ENCODE results near the gene SMARCA4. TPM values are rescaled to one million over a fixed set of nuclear protein-coding genes. Genes with fewer than 3 reads are reported as not detected.

Gene SMARCA4
- total RNA-seq, result 135 TPM

DNA sequence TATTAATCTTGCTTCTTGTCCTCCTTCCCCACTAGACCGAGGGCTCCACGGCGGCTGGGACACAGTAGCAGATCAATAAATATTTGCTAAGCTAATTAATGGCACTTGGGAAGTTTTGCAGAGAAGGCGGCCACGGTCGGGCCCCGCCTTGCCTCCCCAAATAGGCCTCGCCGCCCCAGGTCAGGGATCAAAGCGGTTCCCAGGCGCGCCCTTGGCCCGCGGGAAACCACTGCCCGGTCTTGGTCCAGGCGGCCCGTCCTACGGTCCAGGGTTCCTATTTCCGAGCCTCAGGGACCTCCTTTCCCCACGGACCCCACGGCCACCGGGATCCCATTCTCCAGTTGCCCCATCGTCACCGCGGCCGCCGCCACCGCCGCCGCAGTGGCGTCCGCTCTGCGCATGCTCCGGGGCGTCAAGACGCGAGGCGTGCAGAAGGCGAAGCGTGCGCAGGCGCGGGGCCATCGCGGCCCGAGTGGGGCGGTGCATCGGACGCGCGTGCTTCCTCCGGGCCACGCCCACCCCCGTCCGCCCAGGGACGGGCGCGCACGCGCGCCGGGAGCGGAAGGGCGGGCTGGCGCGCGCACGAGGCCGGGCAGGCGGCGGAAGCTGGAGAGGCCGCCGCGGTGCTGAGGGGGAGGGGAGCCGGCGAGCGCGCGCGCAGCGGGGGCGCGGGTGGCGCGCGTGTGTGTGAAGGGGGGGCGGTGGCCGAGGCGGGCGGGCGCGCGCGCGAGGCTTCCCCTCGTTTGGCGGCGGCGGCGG is at the start of gene SMARCA4:
Gene SMARCA4 (plus strand): TSS at position 717 of the 759 bp plus-strand sequence. CDS start 23,122 bp downstream, outside the sequence.
- DNase-seq (ENCODE audit: low read depth in 2 of 3, low spot score in 2 of 3), result peak; percentile 98 to 99 (median 98)

DNA sequence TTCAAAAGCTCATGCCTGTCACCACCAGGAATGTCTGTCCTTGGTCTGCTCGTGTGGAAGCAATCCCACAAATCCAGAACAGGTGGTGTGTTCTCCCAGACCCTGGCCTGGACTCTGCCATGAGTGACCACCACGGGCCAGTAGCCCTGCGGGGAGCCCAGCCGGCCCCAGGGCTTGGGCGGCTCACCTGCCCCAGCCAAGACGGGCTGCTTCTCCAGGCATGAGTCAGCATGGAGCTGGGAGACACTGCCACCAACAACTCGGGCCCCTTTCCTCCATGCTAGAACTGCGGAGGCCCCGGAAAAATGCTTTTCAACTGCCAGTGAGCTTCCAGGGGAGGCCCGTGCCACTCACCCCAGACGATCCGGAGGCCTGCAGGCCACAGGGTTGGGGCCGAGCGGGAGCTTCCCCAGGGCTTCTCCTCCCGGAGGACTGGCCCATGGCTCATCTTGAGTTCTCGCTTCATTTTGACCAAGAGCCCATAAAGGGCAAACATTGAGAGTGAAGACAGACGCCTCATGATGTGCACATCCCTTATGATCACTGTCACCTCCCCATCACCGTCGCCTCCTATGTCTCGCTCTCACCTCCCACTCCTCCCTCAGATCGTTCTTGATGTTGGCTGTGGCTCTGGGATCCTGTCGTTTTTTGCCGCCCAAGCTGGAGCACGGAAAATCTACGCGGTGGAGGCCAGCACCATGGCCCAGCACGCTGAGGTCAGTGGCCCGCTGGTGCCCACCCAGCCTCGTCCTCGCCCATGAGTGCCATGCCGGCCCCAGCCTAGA is 49.1 kb upstream of the SMARCA4 start:
- DNase-seq (ENCODE audit: low read depth in 2 of 3, low spot score in 2 of 3), result no peak

DNA sequence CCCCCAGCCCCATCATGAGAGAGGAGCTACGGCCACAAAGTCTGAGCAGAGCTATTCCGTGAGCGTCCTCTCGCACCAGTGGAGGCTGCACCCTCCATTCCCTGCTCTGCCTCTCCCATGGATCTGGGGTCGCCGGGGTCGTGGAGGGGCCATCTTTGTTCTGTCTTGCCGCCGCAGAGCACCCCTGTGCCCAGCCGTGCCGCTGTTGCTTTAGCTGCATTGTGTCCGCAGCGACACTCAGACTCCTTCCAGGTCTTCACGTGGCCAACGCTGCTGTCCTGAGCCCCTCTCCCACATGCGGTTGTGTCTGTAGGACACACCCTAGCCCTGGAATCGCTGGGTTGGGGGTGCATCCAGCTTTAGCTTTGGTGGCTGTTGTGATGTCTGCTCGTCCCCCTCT is 48.2 kb upstream of the SMARCA4 start:
- no peak for DNase-seq (ENCODE audit: low read depth in 2 of 3, low spot score in 2 of 3)

DNA sequence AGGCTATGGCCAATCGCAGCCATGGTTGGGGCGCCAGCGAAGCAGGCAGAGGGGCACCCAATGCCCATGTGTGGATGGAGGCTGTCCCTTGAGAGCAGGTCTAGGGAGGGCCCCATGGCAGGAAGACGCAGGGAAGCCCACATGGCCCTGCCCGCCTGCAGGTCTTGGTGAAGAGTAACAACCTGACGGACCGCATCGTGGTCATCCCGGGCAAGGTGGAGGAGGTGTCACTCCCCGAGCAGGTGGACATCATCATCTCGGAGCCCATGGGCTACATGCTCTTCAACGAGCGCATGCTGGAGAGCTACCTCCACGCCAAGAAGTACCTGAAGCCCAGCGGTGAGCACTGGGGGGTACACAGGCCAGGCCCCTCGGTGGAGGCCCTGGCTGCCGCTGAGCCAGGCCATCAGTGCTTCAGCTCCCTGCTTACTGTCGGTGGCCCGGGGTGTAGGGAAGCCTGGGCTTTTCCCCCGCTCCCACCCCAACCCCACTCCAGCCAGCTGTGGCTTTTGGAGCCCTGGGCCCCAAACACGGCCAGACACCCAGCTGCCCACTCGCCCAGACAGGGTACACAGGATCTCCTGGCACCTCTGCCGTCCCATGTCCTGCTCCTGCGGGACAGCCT is 47.0 kb upstream of the SMARCA4 start:
- DNase-seq (ENCODE audit: low read depth in 2 of 3, low spot score in 2 of 3), result no peak

DNA sequence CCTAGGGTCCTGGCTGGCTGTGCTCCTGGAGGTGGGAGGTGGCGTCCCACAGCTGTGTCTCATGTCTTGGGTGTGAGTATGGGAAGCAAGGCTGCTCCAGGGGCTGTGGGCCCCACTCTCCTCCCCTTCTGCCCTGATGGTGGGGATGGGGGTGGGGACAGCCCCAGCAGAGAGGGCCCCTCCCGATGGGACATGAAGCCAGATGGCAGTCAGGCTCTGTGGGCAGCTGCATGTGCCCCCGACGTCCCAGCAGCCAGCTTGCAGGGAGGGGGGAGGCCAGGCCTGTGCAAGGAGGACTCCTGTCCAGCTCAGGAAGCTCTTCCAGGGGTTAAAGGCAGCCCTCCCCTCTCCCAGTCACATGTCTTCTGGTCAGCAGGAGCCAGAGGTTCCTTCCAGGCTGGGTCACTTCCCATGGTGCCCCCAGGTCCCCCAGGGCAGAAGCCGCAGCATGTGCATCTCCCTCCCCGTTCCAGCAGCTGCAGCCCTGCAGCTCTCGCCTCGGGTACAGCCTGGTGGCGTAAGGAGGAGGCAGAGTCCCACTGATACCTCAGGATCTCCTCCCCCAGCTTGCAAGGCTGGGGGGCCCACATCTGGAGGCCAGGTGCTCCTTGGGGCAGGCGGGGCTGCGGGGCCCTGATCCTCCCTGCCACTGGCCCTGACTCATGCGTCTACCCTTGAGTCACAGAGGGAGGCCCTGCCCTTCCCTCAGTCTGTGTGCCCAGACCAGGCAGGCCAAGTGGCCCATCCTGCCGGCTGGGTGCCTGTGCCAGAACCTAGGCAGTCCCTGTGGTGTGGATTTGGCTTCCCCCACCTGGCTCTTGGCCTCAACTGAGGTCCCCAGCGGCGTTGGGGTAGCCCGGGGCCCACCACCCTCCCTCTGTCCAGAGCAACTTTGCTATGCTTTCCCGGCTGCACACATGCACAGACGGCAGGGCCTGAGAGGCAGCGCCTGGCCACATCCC is 45.4 kb upstream of the SMARCA4 start:
- no peak for DNase-seq (ENCODE audit: low read depth in 2 of 3, low spot score in 2 of 3)

DNA sequence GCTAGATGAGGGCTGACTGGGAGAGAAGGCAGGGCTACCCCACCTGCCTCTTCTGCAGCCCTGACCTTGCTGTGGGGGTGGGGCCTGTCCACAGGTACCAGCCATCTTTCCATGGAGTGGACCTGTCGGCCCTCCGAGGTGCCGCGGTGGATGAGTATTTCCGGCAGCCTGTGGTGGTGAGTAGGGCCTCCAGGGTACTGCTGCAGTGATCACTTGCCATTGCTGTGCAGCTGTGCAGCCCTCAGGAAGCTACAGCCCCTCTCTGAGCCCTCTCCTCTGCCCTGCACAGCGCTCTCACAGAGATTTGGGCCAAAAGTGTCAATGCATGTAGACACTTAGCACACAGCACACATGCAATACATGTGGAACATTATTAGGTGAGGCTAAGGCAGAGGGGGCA is 44.2 kb upstream of the SMARCA4 start:
- DNase-seq (ENCODE audit: low read depth in 2 of 3, low spot score in 2 of 3), result no peak

DNA sequence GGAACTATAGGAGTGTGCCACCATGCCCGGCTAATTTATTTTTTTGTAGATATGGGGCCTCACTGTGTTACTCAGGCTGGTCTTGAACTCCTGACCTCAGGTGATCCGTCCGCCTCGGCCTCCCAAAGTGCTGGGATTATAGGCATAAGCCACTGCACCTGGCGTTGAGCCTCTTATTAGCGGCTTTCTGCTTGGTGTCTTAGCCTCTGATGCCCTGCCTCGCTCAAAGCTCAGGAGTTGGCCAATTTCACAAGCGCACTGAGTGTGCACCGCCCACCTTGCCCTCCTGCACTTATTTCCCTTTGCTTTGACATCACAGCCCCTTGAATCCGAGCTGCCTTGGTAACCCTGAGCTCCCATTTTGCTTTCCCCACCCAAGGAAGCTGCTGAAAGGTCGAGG is 42.5 kb upstream of the SMARCA4 start:
- no peak for DNase-seq (ENCODE audit: low read depth in 2 of 3, low spot score in 2 of 3)

DNA sequence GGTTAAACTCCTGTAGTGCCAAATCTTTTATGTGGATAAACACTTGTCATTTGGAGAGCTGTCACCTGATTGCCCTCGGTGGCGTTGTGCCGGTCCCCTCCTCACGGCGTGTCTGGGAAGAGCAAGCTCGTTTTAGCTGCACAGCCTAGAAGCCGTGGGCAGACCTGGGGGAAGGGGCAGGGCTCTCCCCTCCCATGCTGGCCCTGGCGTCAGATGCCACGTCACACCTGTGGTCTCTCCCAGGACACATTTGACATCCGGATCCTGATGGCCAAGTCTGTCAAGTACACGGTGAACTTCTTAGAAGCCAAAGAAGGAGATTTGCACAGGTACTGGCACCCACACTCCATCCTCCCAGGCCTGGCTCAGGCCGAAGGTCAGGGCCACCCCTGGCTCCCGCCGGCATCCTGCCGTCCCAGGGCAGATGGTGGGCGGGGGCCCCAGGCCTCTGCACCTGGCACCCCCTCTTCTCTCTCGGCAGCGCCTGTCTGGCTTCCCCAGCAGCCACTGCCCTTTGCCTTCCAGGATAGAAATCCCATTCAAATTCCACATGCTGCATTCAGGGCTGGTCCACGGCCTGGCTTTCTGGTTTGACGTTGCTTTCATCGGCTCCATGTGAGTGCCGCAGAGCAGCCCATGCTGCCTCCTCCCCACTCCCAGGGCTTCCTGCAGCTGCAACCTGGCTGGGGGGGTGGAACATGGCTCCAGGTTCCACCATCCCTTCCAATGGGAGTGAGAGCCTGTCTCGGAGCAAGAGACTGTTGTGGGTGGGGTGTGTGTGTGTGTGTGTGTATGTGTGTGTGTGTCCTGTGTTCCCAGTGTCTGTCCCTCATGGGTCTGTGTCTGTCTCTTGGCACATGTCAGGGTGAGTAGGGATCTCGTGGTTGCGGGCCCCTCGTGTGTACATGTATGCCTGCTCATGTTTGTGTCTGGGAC is 41.2 kb upstream of the SMARCA4 start:
- no peak for DNase-seq (ENCODE audit: low read depth in 2 of 3, low spot score in 2 of 3)

DNA sequence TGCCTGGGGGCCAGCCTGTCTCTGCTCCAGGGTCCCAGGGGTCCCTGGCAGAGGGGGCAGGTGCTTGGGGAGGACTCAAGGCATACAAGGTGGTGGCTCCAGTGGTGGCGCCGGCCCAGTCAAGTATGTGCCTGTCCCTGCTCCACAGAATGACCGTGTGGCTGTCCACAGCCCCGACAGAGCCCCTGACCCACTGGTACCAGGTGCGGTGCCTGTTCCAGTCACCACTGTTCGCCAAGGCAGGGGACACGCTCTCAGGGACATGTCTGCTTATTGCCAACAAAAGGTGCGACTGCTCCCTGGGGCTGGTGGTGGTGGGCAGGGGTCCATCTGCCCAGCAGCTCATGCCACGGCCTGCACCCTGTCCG is 40.6 kb upstream of the SMARCA4 start:
- no peak for DNase-seq (ENCODE audit: low read depth in 2 of 3, low spot score in 2 of 3)

DNA sequence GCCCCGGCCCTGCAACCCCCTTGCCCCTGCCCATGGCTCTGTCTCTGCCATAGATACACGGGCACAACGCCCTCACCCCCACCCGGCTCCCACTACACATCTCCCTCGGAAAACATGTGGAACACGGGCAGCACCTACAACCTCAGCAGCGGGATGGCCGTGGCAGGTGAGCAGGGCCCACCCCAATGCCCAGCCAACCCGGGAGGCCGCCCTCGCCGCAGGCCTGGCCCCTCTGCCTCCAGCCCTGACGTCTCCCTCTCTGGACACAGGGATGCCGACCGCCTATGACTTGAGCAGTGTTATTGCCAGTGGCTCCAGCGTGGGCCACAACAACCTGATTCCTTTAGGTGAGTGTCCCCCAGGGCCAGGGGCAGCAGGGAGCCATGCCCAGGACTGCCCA is 40.0 kb upstream of the SMARCA4 start:
- DNase-seq (ENCODE audit: low read depth in 2 of 3, low spot score in 2 of 3), result no peak

DNA sequence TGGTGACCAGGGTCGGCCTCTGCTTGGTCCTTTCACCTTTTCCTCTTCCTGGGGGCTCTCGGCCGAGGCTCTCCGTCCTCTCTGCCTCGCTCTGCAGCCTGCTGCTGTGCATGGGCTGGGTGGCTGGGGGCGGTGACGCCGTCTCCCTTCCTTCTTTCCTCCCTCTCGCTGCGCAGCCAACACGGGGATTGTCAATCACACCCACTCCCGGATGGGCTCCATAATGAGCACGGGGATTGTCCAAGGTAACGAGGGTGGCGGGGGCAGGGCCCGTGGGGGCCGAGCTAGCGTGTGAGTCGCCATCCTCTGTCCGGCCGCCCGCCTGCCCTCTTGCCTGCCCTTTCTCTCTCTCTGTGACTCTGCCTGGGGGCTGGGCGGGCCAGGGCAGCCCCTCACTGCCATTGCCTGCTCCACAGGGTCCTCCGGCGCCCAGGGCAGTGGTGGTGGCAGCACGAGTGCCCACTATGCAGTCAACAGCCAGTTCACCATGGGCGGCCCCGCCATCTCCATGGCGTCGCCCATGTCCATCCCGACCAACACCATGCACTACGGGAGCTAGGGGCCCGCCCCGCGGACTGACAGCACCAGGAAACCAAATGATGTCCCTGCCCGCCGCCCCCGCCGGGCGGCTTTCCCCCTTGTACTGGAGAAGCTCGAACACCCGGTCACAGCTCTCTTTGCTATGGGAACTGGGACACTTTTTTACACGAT is 39.5 kb upstream of the SMARCA4 start:
- DNase-seq (ENCODE audit: low read depth in 2 of 3, low spot score in 2 of 3), result no peak

DNA sequence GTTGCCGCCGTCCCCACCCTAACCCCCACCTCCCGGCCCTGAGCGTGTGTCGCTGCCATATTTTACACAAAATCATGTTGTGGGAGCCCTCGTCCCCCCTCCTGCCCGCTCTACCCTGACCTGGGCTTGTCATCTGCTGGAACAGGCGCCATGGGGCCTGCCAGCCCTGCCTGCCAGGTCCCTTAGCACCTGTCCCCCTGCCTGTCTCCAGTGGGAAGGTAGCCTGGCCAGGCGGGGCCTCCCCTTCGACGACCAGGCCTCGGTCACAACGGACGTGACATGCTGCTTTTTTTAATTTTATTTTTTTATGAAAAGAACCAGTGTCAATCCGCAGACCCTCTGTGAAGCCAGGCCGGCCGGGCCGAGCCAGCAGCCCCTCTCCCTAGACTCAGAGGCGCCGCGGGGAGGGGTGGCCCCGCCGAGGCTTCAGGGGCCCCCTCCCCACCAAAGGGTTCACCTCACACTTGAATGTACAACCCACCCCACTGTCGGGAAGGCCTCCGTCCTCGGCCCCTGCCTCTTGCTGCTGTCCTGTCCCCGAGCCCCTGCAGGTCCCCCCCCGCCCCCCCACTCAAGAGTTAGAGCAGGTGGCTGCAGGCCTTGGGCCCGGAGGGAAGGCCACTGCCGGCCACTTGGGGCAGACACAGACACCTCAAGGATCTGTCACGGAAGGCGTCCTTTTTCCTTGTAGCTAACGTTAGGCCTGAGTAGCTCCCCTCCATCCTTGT is 38.8 kb upstream of the SMARCA4 start:
- no peak for DNase-seq (ENCODE audit: low read depth in 2 of 3, low spot score in 2 of 3)

DNA sequence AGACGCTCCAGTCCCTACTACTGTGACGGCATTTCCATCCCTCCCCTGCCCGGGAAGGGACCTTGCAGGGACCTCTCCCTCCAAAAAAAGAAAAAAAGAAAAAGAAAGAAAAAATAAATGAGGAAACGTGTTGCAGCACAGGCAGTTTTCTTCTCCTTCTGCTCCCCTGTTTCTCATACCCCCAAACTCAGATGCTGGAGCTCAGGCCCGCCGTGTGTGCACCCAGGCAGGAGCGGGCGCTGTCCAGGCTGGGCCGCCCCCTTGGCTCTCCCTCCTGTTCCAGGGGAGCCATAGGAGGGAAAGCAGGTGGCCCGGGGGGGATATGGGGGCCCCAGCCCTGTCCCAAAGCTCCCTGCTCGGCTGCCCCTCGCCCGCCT is 38.2 kb upstream of the SMARCA4 start:
- DNase-seq (ENCODE audit: low read depth in 2 of 3, low spot score in 2 of 3), result no peak

DNA sequence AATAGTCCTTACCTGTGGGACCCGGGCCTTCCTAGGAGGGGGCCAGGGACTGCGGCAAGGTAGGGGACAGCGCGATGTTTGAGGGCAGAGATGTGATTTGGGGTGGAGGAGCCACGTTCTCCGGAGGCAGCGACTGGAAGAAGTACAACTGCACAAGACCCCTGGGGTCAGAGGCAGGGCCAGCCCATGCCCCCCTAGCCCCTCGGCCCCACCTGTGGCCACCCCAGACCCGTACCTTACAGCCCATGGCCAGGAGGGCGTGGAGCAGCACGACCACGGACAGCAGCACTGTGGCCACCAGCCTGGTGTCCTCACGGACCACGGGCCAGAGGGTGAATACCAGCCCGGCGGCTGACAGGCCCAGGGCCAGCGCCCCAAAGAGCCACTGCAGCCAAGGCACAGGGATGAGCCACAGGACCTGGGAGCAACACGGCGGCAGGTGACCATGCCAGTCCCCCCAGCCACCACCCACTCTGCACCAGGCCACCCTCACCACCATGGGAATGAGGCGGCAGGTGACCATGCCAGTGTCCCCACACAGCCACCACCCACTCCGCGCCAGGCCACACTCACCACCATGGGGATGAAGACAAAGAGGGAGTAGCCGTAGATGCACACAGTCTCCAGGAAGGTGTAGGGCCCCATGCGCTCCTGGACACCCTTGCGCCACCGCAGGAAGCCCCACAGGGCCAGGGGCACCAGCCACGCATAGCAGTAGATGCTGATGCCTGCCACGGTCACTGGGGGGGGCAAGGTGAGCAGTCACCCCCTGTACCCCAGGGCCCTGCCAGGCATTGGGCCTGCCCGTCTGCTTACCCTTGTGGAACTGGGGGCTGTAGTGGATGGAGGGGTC is 37.3 kb upstream of the SMARCA4 start:
- DNase-seq (ENCODE audit: low read depth in 2 of 3, low spot score in 2 of 3), result no peak

DNA sequence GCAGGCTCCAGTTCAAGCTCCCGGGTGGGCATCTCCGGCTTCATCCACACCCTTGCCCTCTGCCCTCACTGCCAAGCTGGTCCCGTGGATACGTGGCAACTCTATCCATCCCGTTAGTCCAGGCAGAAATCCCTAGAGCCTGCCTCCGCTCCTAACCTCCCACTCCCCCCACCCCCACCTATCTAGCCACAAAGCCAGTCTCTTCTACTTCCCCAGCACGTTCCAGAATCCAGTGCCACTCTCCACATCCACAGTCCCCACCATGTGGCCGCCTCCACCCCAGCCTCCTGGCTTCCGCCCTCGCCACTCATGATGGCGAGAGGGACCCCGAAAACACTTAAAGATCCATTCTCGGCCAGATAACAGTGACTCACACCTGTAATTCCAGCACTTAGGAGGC is 36.2 kb upstream of the SMARCA4 start:
- DNase-seq (ENCODE audit: low read depth in 2 of 3, low spot score in 2 of 3), result no peak

DNA sequence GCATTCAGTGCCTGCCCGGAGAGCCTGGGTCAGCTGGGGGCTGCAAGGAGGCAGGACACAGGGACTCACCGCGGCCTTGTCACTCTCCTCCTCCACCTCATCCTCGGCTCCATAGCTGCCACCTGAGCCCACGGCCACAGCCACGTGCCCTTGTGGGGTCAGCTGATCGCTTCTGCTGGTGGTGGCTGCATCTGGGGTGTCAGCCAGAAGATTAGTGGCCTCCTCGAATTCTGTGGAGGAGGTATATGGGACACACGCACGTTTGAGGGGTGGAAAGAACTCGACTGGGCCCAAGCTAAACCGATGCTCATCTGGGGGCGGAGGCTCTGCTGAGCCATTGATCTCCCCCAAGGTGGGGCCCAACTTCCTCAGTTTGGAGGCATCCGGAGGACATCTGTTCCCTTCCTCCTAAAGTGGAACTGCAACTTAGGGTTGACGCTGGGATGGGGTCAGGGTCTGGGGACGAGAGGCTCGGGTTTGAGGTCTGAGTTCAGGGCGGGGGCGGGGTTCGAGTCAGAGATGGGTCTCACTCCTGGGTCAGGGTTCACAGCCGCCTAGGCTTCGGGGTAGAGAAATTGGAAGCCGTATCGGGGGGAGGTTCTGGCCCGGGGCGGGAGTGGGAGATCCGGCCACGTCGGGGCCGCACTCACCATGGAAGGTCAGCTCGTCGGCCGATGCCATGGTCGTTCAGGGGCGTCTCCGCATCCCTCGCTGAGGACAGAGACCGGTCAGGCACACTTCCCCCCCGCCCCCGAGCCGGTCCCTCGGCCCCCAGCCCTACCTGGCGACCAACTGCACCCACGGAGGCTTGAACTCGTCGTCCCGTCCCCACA is 32.9 kb upstream of the SMARCA4 start:
- peak in 2 of 3 donors; percentile 7 to 13 for DNase-seq (ENCODE audit: low read depth in 2 of 3, low spot score in 2 of 3)

All from hematopoietic multipotent progenitor cell (in vitro differentiated cells).